Measurements from ENCODE around the gene APBA3.

APBA3 gene

GRCh38 chr19:3761382-3762129 is at the start of gene APBA3:
TSS of gene APBA3 (minus strand) at chr19:3761692. CDS start at chr19:3760264, 1,428 bp downstream.
- DNase-seq: peak; percentile 84

GRCh38 chr19:3810708-3811355 is 49.3 kb upstream of the APBA3 start:
- DNase-seq: no peak

GRCh38 chr19:3809881-3810707 is 48.6 kb upstream of the APBA3 start:
- DNase-seq: no peak

- no peak for DNase-seq
These were observed 47.1 kb upstream of the APBA3 start for GRCh38 chr19:3808420-3809143.

- no peak for DNase-seq
These were observed 46.3 kb upstream of the APBA3 start for GRCh38 chr19:3807574-3808354.

GRCh38 chr19:3807131-3807480 is 45.6 kb upstream of the APBA3 start:
- DNase-seq: no peak

- no peak for DNase-seq
These were observed 44.4 kb upstream of the APBA3 start for GRCh38 chr19:3805859-3806258.

- no peak for DNase-seq
These were observed 42.9 kb upstream of the APBA3 start for GRCh38 chr19:3804429-3804828.

GRCh38 chr19:3803986-3804385 is 42.5 kb upstream of the APBA3 start:
- no peak for DNase-seq

- no peak for DNase-seq
These were observed 41.8 kb upstream of the APBA3 start for GRCh38 chr19:3803114-3803888.

- DNase-seq: no peak
These were observed 40.1 kb upstream of the APBA3 start for GRCh38 chr19:3801412-3802096.

- no peak for DNase-seq
These were observed 39.5 kb upstream of the APBA3 start for GRCh38 chr19:3800996-3801395.

GRCh38 chr19:3798137-3798536 is 36.6 kb upstream of the APBA3 start:
- DNase-seq: no peak

- DNase-seq: no peak
These were observed 34.9 kb upstream of the APBA3 start for GRCh38 chr19:3796358-3796757.

- DNase-seq: no peak
These were observed 32.3 kb upstream of the APBA3 start for GRCh38 chr19:3793799-3794198.

GRCh38 chr19:3792114-3792513 is 30.6 kb upstream of the APBA3 start:
- DNase-seq: no peak

GRCh38 chr19:3790941-3791340 is 29.4 kb upstream of the APBA3 start:
- no peak for DNase-seq

GRCh38 chr19:3790209-3790734 is 28.8 kb upstream of the APBA3 start:
- DNase-seq: no peak

- no peak for DNase-seq
These were observed 27.7 kb upstream of the APBA3 start for GRCh38 chr19:3788996-3789778.
